ENCODE data around the gene MPV17L2. TPM values are rescaled to one million over a fixed set of nuclear protein-coding genes. Genes with fewer than 3 reads are reported as not detected.

MPV17L2 gene
- polyA plus RNA-seq, 1 donor from 2014 or later: 17.7 TPM

DNA sequence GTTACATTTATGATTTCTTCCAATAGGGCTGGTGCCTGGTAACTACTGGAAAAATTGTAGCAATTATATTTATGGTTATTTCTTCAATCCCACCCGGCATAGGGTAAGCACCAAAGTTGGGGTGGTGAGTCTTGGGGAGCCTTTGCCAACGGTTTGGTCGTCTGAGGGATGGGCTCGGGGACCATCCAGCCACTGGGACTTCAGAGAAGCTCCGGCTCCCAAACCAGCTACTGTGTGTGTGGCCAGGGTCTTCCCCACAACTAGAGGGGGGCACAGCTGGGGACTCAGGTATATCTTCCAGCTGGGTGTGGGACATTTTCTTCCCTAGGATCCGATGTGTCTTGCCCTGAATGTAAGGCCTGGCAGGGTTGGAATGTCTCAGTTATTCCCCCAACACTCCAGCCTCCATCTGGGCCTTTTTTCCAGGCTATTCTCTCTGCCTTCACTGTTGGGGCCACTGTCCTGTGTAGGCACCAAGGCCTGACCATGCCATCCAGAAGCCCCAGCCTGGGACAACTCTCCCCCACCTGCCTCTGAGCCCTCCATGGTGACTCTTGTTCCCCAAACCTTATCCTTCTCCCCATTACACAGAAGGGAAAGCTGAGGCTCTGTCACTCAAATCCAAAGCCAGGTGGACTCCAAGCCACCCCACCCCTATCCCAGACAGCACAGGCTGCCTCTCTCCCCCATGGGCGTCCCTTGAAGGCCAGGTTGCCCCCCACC lies 20.5 kb upstream of the MPV17L2 start (continued):
- TF ChIP-seq, protein P1, sequence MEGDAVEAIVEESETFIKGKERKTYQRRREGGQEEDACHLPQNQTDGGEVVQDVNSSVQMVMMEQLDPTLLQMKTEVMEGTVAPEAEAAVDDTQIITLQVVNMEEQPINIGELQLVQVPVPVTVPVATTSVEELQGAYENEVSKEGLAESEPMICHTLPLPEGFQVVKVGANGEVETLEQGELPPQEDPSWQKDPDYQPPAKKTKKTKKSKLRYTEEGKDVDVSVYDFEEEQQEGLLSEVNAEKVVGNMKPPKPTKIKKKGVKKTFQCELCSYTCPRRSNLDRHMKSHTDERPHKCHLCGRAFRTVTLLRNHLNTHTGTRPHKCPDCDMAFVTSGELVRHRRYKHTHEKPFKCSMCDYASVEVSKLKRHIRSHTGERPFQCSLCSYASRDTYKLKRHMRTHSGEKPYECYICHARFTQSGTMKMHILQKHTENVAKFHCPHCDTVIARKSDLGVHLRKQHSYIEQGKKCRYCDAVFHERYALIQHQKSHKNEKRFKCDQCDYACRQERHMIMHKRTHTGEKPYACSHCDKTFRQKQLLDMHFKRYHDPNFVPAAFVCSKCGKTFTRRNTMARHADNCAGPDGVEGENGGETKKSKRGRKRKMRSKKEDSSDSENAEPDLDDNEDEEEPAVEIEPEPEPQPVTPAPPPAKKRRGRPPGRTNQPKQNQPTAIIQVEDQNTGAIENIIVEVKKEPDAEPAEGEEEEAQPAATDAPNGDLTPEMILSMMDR (IDR thresholded peaks at IDR 0.05; ENCODE audit: poor library complexity, severe bottlenecking): no peak
- no peak for TF ChIP-seq MXI1 (conservative IDR thresholded peaks at IDR 0.05; ENCODE audit: poor library complexity, severe bottlenecking)
- TF ChIP-seq EP300 (conservative IDR thresholded peaks at IDR 0.05; ENCODE audit: poor library complexity, severe bottlenecking): no peak

GRCh38 chr19:18173054-18173571 lies 19.9 kb upstream of the MPV17L2 start:
- Histone ChIP-seq H3K4me3 (ENCODE audit: low read length) (no peak overlapping the region), H3K27ac (ENCODE audit: low read length) (no peak overlapping the region), H3K9ac (ENCODE audit: low read length) (no peak overlapping the region)

GRCh38 chr19:18173572-18174288 lies 19.3 kb upstream of the MPV17L2 start, which contains the start of gene IFI30:
IFI30 (plus strand) TSS chr19:18173813; CDS start chr19:18173842, 29 bp downstream.
- Histone ChIP-seq H3K36me3 (ENCODE audit: insufficient read depth, low read length) (no peaks in the 10 kb centered on the region), H3K4me3 (ENCODE audit: low read length) (peak within 1 kb of the TSS; percentile 45), H3K27me3 (ENCODE audit: insufficient read depth, low read depth, low read length) (peaks cover 24% of the 10 kb centered on the region), H3F3A (ENCODE audit: insufficient read depth, low read length, poor library complexity, severe bottlenecking) (no peaks in the 10 kb centered on the region), H3K9me3 (ENCODE audit: low read length) (no peaks in the 10 kb centered on the region), H3K9ac (ENCODE audit: low read length) (no peak within 1 kb of the TSS), H3K27ac (ENCODE audit: low read length) (no peak within 1 kb of the TSS), H3K79me2 (replicated peaks; ENCODE audit: insufficient read depth, low read length) (no peaks in the 10 kb centered on the region), H3K9me2 (ENCODE audit: insufficient read depth, low read length) (no peaks in the 10 kb centered on the region), H4K20me1 (ENCODE audit: insufficient read depth) (no peaks in the 10 kb centered on the region), H3K4me2 (ENCODE audit: low read length) (no peak within 1 kb of the TSS), H2AFZ (ENCODE audit: low read depth, low read length) (no peak within 1 kb of the TSS)
- no peak for TF ChIP-seq MXI1 (conservative IDR thresholded peaks at IDR 0.05; ENCODE audit: poor library complexity, severe bottlenecking)
- no peak for TF ChIP-seq EZH2 (IDR thresholded peaks at IDR 0.05; ENCODE audit: borderline replicate concordance, insufficient read depth, low read length, poor library complexity, severe bottlenecking)
- no peak for TF ChIP-seq EP300 (conservative IDR thresholded peaks at IDR 0.05; ENCODE audit: poor library complexity, severe bottlenecking)
- TF ChIP-seq SMC3 (conservative IDR thresholded peaks at IDR 0.05; ENCODE audit: poor library complexity): no peak
- TF ChIP-seq, protein P1 (IDR thresholded peaks at IDR 0.05; ENCODE audit: poor library complexity, severe bottlenecking): no peak
- no peak for TF ChIP-seq POLR2AphosphoS5 (IDR thresholded peaks at IDR 0.05)

More at GRCh38 chr19:18173054-18173571, 19.9 kb upstream of the MPV17L2 start:
- Histone ChIP-seq H3K9me2 (ENCODE audit: insufficient read depth, low read length) (no peaks in the 10 kb centered on the region), H4K20me1 (ENCODE audit: insufficient read depth) (no peaks in the 10 kb centered on the region), H3K9me3 (ENCODE audit: low read length) (no peaks in the 10 kb centered on the region), H3K79me2 (replicated peaks; ENCODE audit: insufficient read depth, low read length) (no peaks in the 10 kb centered on the region), H3K27me3 (ENCODE audit: insufficient read depth, low read depth, low read length) (peaks cover 24% of the 10 kb centered on the region), H3K36me3 (ENCODE audit: insufficient read depth, low read length) (no peaks in the 10 kb centered on the region), H3F3A (ENCODE audit: insufficient read depth, low read length, poor library complexity, severe bottlenecking) (no peaks in the 10 kb centered on the region), H3K4me2 (ENCODE audit: low read length) (no peak overlapping the region), H2AFZ (ENCODE audit: low read depth, low read length) (no peak overlapping the region)
- no peak for TF ChIP-seq TAF1 (IDR thresholded peaks at IDR 0.05; ENCODE audit: low read depth)
- TF ChIP-seq, protein P1 (IDR thresholded peaks at IDR 0.05; ENCODE audit: poor library complexity, severe bottlenecking): no peak
- TF ChIP-seq POLR2AphosphoS5 (IDR thresholded peaks at IDR 0.05): no peak
- TF ChIP-seq EP300 (conservative IDR thresholded peaks at IDR 0.05; ENCODE audit: poor library complexity, severe bottlenecking): no peak
